BJ (cell line): ENCODE data around the gene GTPBP3. TPM values are rescaled to one million over a fixed set of nuclear protein-coding genes. Genes with fewer than 3 reads are reported as not detected.

Experiments
- CTCF ChIA-PET: fragments of 350-600 bp; formaldehyde crosslinking; extraction: SDS; loops from one replicate; lab custom pipeline; 2021; ENCODE audit warnings: antibody characterized with exemption, inconsistent platforms; lab: Yijun Ruan, JAX
- POLR2A ChIA-PET: fragments of 300-600 bp; sonication (Branson Sonifier 250); formaldehyde crosslinking; extraction: SDS; loops from one replicate; lab custom pipeline; 2021; ENCODE audit warnings: antibody characterized with exemption; lab: Charles Lee
- DNase-seq: peaks from one replicate; pipeline ENCODE4 v3.0.0-alpha.2; 2011; ENCODE audit warnings: low read depth
- H3K27me3 ChIP-seq: 2 replicates; pipeline ENCODE4 v1.6.0; 2011; ENCODE audit warnings: low read length; ENCODE audit not compliant: control insufficient read depth, insufficient read depth
- H3K36me3 ChIP-seq: 2 replicates; pipeline ENCODE4 v1.5.1; 2011; ENCODE audit warnings: low read length; ENCODE audit not compliant: control insufficient read depth, insufficient read depth
- H3K4me3 ChIP-seq: 2 replicates; pipeline ENCODE4 v1.5.1; 2011; ENCODE audit warnings: low read depth, mild to moderate bottlenecking, control low read depth, low read length
- CTCF ChIP-seq: IDR thresholded peaks from 2 replicates; pipeline ENCODE4 v1.5.1; 2011; ENCODE audit warnings: low read depth, mild to moderate bottlenecking, control low read depth, inconsistent platforms, low read length, moderate library complexity; ENCODE audit not compliant: insufficient read depth
- polyA plus RNA-seq: library from polyadenylated mRNA; depleted of rRNA; stranded (reverse); fragments of >200 nt; gene quantifications from 2 replicates; pipeline ENCODE4 v1.2.3, GENCODE V29; 2011

GTPBP3 gene
- polyA plus RNA-seq, 1 experiment: 6.3 TPM

- no peak for DNase-seq
- H3K27me3 ChIP-seq: no peaks in the 10 kb centered on the region
- H3K36me3 ChIP-seq: peaks cover 14% of the 10 kb centered on the region
- H3K4me3 ChIP-seq: no peak overlapping the region
- ChIA-PET CTCF (no interaction called here), POLR2A (no interaction called here)
- no peak for TF ChIP-seq CTCF
These were observed 14.5 kb upstream of the GTPBP3 start for GRCh38 chr19:17322854-17323253.

GRCh38 chr19:17323300-17323963 lies 13.9 kb upstream of the GTPBP3 start:
- Histone ChIP-seq H3K27me3 (no peaks in the 10 kb centered on the region), H3K4me3 (no peak overlapping the region), H3K36me3 (peaks cover 14% of the 10 kb centered on the region)
- POLR2A ChIA-PET: interaction anchor here (0.6 kb wide), 1 partner anchor 12 kb away, joined by 5 read pairs; no protein-coding TSS in a partner anchor
- no peak for DNase-seq
- TF ChIP-seq CTCF: no peak
- CTCF ChIA-PET: no interaction called here

GRCh38 chr19:17323964-17324332 lies 13.4 kb upstream of the GTPBP3 start:
- no peak for DNase-seq
- CTCF ChIA-PET: no interaction called here

GRCh38 chr19:17324357-17325114 lies 12.8 kb upstream of the GTPBP3 start:
- Histone ChIP-seq H3K27me3 (no peaks in the 10 kb centered on the region), H3K36me3 (peaks cover 14% of the 10 kb centered on the region), H3K4me3 (no peak overlapping the region)
- ChIA-PET CTCF (no interaction called here), POLR2A (no interaction called here)
- no peak for TF ChIP-seq CTCF
- DNase-seq: no peak

More at GRCh38 chr19:17323964-17324332, 13.4 kb upstream of the GTPBP3 start:
- Histone ChIP-seq H3K27me3 (no peaks in the 10 kb centered on the region), H3K4me3 (no peak overlapping the region), H3K36me3 (peaks cover 14% of the 10 kb centered on the region)
- POLR2A ChIA-PET: interaction anchor here (0.6 kb wide), 1 partner anchor 12 kb away, joined by 5 read pairs; no protein-coding TSS in a partner anchor
- TF ChIP-seq CTCF: no peak

- CTCF ChIA-PET: no interaction called here
- no peaks in the 10 kb centered on the region for H3K27me3 ChIP-seq
- no peak for DNase-seq
- TF ChIP-seq CTCF: no peak
- H3K36me3 ChIP-seq: peaks cover 14% of the 10 kb centered on the region
- no peak overlapping the region for H3K4me3 ChIP-seq
- POLR2A ChIA-PET: no interaction called here
These were observed 12.2 kb upstream of the GTPBP3 start for GRCh38 chr19:17325133-17325532.
